GM04504 (cell line): ENCODE results near the gene ONECUT2.

ENCODE experiments used
- DNase-seq: peaks from one replicate; pipeline ENCODE4 v3.0.0-alpha.2; 2012; ENCODE audit warnings: low read depth

The ONECUT2 gene

GRCh38 chr18:57431467-57432080, 3.6 kb upstream of the ONECUT2 start:
- DNase-seq, result no peak

- DNase-seq, result no peak
Observed at GRCh38 chr18:57432140-57432539, 3.0 kb upstream of the ONECUT2 start.

DNA sequence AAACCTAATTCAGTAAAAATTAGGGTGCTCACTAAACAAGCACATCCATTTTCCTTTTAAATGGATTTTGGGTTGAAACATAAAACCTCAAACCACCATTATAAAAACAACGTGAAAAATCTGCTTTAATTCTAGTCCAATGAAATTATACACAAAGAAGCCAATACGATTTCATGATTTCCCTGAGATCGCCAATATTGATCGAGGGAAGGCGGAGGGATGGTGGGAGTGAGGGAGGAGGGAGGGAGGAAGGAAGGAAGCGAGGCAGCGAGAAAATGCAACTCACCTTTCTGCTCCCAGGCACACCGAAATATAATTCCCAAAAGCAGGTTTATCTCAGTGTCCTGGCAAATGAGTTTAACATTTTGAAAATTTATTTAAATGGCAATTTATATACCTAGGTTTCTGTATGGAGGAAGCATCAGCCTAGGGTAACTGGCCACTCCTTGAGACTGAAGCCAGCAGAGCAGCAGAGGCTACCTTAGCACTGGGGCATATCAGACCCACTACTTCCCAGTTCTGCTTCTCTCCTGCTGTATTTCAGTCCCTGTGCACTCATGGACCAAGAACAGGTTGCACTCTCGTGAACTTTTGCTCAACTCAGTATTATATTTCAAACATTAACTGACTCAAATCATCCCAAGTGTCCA, 2.3 kb upstream of the ONECUT2 start:
- DNase-seq, result no peak

DNA sequence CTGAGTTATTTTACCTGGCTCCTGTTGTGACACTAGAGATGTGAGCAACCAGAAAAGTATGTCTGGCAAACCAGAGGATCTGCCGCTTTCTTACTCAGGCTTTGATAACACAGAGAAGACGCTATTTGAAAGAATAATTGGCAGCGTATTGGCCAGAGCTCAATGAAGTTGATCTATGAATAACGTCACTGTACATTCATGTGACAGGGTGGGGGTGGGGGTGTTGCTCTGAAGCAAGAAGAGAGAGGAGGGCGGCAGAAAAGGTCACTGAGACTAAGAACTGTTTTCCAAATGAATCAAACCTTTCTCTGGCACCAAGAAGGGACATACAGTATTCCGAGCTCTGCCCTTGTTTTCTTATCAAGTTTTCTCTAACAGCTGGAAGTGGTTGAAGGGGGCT, 1.7 kb upstream of the ONECUT2 start:
- no peak for DNase-seq

DNA sequence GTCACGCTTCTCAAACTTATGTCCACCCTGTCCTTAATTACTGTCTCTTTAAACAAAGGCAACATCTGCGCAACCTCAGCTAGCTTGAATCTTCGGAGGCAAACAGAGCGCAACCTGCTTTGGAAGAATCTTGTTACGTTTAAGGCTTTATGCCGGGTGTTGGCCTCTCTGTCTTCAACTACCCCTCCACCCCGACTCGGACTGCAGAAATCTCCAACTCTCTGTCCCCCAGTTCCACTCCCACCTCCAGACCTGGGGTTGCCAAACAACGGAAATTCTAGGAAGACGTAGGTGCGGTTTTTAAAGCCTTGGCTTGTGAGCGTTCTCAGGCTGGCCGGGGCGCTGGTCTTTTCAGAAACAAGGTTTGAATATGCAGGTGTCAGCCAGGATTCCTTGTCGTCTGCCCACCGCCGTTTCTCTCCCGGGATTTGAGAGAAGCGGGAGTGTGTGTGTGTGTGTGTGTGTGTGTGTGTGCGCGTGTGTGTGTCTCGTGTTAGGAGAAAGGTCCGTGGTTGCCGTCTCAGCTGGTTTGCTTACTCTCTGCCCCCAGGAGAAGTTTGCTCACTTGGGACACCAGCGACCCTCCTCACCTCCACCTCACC, 1.1 kb upstream of the ONECUT2 start:
- no peak for DNase-seq

DNA sequence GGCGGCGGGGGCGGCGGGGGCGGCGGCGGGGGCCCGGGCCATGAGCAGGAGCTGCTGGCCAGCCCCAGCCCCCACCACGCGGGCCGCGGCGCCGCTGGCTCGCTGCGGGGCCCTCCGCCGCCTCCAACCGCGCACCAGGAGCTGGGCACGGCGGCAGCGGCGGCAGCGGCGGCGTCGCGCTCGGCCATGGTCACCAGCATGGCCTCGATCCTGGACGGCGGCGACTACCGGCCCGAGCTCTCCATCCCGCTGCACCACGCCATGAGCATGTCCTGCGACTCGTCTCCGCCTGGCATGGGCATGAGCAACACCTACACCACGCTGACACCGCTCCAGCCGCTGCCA, 644 bp downstream of the ONECUT2 start:
- DNase-seq, result no peak

DNA sequence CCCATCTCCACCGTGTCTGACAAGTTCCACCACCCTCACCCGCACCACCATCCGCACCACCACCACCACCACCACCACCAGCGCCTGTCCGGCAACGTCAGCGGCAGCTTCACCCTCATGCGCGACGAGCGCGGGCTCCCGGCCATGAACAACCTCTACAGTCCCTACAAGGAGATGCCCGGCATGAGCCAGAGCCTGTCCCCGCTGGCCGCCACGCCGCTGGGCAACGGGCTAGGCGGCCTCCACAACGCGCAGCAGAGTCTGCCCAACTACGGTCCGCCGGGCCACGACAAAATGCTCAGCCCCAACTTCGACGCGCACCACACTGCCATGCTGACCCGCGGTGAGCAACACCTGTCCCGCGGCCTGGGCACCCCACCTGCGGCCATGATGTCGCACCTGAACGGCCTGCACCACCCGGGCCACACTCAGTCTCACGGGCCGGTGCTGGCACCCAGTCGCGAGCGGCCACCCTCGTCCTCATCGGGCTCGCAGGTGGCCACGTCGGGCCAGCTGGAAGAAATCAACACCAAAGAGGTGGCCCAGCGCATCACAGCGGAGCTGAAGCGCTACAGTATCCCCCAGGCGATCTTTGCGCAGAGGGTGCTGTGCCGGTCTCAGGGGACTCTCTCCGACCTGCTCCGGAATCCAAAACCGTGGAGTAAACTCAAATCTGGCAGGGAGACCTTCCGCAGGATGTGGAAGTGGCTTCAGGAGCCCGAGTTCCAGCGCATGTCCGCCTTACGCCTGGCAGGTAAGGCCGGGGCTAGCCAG, 1.2 kb downstream of the ONECUT2 start:
- no peak for DNase-seq

DNA sequence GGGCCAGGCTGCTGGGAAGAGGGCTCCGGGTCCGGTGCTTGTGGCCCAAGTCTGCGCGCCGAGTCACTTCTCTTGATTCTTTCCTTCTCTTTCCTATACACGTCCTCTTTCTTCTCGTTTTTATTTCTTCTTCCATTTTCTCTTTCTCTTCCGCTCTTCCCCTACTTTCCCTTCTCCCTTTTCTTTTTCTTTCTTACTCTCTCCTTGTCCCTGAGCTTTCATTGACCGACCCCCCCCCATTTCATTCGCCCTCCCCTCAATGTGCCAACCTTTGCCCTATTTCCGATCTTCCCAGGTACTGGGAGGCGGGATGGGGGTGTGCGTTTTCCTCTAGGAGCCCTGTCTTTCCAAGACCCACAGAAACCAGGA, 1.8 kb downstream of the ONECUT2 start:
- no peak for DNase-seq

DNA sequence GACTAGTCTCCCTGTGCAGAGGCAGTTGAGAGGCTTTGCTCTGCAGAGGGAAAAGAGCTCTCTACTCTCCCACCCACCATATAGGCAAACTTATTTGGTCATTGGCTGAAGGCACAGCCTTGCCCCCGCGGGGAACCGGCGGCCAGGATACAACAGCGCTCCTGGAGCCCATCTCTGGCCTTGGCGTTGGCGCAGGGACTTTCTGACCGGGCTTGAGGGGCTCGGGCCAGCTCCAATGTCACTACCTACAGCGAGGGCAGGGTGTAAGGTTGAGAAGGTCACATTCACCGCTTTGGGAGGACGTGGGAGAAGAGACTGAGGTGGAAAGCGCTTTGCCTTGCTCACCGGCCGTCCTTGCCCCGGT, 2.2 kb downstream of the ONECUT2 start:
- DNase-seq, result no peak

GRCh38 chr18:57437766-57438671, 2.8 kb downstream of the ONECUT2 start:
- DNase-seq, result peak; percentile 10

DNA sequence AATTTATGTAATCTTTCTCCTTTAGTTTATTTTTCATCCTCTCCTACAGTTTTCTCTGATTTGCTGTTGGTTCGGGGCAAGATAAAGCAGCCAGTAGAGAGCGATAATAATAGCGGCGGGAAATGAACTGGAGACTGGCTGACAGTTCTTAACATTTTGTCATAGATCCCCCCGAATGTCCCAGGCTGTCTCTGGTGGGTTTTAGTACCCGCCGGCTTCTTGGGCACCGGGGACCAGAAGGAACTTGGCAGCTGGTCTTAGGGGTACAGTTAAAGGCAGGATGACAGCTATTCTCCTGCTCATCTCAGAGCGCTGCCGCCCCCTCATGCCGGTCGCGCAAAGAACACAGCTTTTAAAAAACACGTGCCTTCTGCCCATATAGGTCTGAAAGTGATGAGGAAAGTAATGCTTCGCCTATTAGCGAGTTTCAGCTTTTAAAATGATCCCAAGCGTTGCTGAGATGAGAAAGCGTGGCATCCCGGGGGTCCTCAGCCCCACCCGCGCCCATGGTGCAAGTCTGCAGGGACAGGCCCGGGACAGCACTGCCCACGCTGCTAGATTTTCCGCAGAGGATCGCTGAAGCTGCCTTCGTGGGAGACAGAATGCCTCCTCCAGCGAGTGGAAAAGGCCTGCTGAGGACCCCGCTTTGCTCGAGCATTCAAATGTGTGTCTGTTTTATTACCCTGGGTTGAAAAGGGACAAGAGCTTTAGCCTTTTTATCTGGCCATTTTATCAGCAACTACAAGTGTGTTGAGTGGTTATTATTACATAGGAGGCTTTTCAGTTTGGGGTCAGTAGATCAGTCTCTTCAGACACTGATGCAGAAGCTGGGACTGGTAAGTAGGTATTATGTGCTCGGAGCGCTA, 3.8 kb downstream of the ONECUT2 start:
- no peak for DNase-seq

DNA sequence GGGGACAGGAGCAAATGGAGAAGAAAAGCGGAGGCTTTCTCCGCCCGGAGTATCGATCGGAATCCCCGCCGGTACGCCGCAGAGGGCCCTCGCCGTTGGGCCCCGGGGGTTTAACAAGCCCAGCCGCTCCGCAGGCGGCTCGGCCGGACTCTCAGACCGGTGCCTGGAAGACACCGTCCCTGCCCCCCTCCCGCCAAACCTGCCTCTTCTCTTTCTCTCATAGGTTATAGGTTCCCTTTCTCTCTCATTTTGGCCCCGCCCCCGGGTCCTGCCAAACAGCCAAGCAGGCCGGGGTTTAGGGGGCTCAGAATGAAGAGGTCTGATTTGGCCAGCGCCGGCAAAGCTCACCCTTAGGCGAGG, 4.4 kb downstream of the ONECUT2 start:
- DNase-seq, result no peak

DNA sequence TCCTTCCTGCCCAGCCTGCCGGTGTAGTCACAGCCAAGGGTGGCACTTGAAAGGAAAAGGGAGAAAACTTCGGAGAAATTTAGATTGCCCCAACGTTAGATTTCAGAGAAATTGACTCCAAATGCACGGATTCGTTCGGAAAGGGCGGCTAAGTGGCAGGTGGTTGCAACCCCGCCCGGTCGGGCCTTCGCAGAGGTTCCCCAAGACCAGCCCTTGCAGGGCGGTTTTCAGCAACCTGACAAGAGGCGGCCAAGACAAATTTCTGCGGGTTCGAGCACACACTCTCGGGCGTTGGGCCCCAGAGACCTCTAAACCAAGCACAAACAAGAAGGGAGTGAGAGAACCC, 4.8 kb downstream of the ONECUT2 start:
- DNase-seq, result no peak

- no peak for DNase-seq
Observed at GRCh38 chr18:57440331-57441070, 5.3 kb downstream of the ONECUT2 start.

GRCh38 chr18:57441071-57441794, 6.1 kb downstream of the ONECUT2 start:
- no peak for DNase-seq

DNA sequence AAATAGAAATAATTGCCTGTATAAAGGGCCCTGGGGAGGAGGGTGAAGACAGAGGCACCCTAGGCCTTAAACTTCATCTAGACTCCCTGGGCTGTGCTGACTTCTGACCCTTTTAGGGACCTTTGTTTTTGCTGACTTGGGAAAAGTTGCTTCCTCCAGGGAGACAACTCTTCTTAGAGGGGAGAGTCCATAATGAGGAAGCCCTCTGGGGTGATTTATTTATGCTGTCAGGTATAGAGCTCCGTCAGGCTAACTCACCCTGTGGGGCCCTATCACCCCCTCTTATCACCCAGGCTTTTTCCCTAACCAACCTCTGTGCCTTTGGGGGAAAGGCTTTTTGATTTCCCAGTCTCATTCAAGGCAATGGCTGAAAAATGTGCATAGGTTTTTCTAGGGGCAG, 8.1 kb downstream of the ONECUT2 start:
- DNase-seq, result no peak

DNA sequence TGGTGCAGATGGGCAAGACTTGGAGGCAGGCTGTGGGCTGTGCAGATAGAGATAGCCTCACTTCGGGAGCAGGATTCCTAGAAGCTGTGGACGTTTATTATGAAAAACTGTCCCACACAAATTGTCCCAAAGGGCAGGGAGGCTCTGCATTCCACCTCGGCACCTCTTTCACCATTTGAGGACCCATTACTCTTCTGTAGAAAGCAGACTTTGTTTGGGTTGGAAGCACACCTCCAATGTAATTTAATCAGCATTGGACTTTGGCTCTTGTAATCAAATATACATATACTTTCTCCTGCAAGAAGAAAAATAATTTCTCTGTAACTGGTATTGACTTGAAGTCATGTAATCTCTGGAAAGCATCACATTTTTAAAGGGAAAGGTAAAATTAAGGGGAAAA, 8.5 kb downstream of the ONECUT2 start:
- DNase-seq, result no peak

- no peak for DNase-seq
Observed at GRCh38 chr18:57444301-57444759, 9.2 kb downstream of the ONECUT2 start.

DNA sequence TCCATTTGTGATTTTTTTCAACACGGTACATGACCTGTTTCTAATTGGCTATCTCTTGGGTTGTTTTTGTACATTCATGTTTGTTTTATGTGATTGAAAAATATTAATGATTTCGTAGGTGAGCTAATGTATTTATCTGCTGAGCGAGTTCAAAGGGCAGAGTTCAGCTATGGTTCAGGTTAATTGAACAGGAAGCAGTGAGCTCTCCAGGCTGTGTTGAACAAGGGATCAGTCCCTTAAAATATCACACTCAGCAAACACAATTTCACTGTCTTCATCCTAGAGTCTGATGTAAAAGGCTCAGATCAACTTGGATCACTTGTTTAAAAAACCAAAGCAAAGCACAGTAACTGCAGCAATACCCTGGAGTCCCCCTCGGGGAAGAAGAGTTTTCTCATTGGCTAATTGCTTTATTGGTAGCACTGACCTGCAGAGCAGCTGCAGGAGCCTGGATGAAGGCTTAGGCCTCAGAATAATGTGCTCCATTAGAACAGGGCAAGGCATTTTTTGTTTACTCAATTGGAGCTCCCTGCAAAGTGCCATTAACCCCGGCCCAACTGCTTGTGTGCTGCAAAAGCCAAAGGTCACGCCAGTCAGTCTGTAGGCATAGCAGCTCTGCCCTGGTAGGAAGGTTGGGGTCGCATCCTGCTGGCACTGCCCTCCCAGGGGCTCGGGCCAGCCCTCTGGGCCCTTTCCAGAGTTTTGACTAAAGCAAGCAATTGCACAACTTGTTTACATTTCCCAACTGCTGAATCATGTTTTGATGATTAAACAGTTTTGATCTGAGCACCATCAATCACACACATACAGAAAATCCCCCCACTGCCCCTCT, 10.5 kb downstream of the ONECUT2 start:
- DNase-seq, result no peak
